Dermis microvascular lymphatic vessel endothelial cell (primary cell): ENCODE data around the gene ARFGAP1. TPM values are rescaled to one million over a fixed set of nuclear protein-coding genes. Genes with fewer than 3 reads are reported as not detected.

Experiments
- DNase-seq, 2 donors: peaks; one replicate each; pipeline versions ENCODE4 v3.0.0 to v3.0.0-alpha.2; 2010; ENCODE audit warnings: low read depth in 2 of 2
- total RNA-seq: library from RNA; depleted of rRNA; stranded (reverse); fragments of >200 nt; gene quantifications from 2 replicates; pipeline ENCODE4 v1.2.1, GENCODE V29; 2014

ARFGAP1 gene
- total RNA-seq, 1 donor from 2014 or later: 36.7 TPM

DNA sequence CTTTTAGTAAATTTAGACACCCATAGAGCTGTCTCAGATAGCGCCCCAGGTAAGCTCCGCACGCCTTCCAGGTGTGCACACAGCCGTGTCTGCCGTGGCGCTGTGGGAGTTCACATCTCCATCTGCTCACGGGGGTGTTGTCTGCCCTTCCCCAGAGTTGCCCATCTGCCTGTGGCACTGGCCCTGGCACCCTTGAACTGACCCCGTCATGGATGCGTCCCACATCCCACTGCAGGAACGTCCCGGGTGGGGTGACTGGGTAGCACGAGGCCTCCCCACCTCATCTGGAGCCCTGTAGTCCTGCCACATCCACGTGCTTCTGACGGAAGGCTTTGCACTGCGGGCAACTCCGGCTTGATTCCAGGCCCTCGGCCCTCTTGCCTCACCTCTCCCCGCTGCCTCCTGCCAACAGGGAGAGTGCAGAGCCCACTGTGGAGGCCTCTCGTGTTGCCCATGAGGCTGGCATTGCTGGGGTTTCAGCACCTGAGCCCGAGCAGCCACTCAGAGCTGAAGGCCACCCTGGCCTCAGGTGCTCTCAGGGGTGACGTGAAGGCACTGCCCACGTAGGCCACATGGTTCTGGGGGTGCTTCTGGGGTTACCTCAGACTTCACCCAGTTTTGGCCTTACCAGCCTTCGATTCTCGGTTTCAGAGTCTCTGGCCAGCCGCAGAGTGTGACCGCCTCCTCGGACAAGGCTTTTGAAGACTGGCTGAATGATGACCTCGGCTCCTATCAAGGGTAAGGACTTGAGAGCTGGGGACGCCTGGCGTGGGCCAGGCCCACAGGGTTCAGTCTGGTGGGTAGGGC, 5.1 kb downstream of the ARFGAP1 start:
- no peak for DNase-seq

DNA sequence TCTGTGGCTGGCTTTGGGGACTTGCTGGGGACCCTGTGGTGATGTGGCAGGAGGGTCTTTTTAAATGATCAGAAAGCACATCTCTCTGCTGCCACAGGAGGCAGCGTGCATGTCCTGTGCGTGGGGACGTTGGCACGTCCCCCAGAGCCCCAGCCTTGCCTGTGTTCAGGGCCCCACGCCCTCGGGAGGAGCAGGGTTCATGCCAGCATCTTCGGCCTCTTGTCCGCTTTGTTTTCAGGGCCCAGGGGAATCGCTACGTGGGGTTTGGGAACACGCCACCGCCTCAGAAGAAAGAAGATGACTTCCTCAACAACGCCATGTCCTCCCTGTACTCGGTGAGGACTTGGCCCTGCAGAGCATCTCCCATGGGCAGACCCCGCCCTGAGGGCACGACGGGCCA, 6.0 kb downstream of the ARFGAP1 start:
- no peak for DNase-seq

- no peak for DNase-seq
These were observed 7.3 kb downstream of the ARFGAP1 start for GRCh38 chr20:63279931-63280330.

DNA sequence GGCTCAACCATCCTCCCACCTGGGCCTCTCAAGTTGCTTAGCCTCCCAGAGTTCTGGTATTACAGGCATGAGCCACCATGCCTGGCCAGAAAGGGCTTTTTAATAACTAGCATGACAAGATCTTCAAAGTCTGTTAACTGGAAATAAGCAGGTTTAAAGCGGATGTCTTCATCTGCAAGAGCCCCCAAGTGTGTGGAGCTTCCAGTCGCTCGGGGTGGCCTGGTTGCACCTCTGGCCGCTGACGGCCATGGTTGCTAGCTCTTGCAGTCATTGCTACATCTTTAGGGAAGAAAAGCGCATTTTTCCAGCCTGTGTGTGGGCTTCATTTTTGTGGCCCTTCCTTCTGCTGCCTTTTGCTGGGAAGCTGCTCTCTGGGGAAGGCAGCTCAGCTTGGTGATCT, 7.8 kb downstream of the ARFGAP1 start:
- no peak for DNase-seq

DNA sequence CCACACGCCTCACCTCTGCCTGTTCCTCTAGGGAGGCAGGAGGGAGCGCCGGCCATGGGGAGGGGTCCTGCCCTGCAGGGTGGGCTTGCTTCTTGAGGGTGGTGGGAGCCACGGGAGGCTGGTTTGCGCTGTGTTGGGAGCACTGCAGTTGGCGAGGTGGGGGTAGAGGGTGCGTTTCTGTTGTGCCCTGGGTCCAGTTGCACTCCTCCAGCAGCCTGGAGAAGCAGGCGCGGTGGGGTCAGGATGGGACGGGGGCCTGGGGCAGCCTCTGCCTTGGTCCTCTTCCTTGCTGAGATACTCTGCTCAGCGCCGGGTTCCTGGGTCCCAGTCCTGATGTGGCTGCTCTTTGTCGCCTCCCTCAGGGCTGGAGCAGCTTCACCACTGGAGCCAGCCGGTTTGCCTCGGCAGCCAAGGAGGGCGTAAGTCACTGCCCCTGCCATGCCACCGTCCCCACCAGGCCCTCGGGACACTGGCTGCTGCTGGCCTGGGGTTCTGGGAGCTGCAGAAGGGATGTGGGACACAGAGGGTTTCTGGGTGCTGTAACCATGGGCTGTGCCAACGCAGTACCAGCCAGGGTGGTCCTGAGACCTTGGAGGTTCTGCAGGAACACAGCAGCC, 8.4 kb downstream of the ARFGAP1 start:
- no peak for DNase-seq

DNA sequence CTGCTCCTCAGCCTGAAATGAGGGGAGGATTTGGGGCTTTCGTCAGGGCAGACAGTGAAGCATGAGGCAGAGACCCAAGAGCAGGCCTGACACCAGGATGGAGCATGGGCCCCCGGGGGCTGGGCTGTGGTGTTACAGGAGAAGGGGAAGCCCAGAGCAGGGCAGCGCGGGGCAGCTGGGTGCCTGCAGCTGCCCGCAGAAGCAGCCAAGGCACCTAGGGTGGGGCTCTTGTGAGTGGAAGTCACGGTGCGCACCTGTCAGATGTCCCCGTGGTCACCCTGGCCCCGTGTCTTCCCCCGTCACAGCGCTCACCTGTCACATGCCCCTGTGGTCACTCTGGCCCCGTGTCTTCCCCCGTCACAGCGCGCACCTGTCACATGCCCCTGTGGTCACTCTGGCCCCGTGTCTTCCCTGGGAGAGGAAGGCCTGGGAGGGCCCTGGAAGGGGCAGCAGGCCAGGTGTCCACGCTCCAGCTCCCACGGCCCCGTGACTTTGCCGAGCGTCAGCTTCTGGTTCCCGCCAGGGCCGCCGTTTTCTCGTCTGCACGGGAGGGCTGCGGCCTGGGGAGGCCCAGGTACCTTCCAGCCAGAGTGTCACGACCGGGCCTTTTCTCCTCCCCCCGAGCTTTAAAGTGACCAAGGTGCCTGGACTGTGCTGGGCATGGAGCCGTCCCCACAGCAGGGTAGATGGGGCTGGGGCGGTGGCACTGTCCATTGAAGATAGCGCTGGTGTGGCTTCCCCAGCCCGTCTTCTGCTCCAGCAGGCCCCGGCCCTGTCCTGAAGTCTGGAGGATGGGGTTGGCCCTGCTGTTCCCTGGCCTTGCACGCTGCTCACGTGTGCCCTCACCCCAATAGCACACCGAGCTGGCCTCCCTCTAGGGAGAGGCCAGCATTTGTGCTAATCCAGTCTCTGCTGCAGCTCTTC, 9.4 kb downstream of the ARFGAP1 start:
- no peak for DNase-seq

DNA sequence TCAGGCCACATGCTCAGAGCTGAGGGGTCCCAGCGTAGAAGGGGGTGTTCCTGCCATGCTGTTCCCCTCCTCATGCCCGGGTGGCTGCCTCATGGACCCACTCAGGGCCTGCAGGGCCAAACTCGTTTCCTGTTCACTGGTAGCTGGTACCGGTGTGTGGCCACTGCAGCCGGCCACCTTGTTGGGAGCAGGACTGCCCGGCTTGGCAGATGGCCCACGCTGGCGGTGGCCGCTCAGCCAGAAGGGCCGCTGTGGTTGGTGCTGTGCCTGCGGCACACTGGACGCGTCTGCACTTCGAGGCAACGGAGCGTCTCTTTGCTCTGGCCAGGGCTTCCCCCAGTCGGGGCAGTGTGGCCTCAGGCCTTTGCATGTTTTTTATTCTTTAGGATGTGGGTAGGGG, 10.3 kb downstream of the ARFGAP1 start:
- no peak for DNase-seq

DNA sequence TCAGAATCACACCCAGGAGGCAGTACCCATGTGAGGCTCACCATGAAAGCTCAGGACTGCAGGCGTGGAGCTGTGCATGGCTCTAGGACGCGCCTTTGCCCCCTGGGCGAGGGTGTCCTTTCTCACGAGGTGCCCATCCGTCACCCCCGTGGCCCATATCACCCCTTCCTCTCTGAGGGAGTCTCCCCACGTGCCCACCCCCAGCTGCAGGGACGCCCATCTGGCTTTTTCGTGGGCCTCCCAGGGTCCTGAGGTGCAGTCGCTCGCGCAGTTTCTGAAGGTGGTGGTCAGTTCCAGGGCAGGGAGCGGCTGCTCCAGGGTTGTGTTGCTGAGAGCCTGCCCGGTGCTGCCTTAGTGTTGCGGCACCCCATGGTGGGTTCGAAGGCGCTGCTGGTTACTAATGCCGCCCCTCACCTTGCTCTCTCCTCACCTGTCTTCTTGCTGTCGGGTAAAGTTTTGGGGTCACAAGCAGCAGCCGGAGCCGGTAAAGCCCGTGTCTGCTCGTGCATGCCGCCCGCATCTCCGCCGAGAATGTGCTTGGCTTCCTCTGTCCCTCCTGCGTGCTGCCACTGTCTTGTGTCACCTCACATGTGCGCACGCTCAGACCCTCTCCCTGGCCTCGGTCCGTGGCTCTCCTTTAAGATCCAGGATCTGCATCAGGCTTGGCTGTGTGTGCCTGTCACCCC, 10.9 kb downstream of the ARFGAP1 start:
- no peak for DNase-seq

DNA sequence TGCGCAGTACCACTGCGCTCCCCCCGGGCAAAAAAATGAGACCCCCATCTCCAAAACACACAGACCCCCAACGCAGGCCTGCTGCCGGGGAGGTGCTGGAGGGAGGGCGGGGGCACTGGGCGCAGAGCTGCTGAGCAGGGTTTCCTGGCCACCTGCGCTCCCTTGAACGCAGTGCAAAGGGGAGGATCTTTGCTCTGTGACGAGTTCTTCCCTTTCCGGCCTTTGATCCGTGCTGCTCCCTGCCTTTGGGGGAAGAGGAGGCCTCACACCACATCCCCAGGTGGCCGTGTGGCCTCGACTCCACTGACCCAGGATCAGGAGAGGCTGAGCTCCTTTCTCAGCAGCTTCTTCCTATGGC, 11.4 kb downstream of the ARFGAP1 start:
- peak; percentile 46 to 72 for DNase-seq

- peak; percentile 37 to 76 for DNase-seq
These were observed 11.9 kb downstream of the ARFGAP1 start for GRCh38 chr20:63284544-63284949.

DNA sequence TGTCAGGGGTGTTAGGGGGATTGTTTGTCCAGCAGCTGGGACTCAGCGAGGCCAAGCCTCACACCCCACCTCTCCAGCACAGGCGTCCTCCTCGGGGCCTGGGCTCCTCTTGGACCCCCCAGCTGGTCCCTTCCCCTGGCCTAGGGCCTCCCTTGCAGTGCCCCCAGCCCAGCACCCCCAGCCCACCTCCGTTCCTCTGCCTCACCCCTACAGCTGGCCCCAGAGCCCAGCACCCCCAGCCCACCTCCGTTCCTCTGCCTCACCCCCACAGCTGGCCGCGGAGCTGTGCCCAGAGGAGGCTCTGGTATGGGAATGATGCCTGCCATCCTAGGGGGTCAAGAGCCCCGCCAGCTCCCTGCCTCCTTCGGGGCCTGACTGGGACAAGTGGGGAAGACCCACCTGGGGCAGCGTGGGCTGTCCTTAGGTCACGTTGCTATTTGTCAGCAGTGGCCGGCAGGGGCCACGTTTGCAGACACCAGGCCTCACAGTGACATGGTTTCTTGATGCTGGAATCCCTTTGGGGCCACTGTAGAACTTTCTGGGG, 12.4 kb downstream of the ARFGAP1 start:
- no peak for DNase-seq

- DNase-seq: no peak
These were observed 13.3 kb downstream of the ARFGAP1 start for GRCh38 chr20:63285636-63286615.

- no peak for DNase-seq
These were observed 14.4 kb downstream of the ARFGAP1 start for GRCh38 chr20:63286781-63287696.

GRCh38 chr20:63287697-63288580, 15.3 kb downstream of the ARFGAP1 start:
- DNase-seq: no peak

GRCh38 chr20:63288581-63289251, 16.1 kb downstream of the ARFGAP1 start:
- no peak for DNase-seq

DNA sequence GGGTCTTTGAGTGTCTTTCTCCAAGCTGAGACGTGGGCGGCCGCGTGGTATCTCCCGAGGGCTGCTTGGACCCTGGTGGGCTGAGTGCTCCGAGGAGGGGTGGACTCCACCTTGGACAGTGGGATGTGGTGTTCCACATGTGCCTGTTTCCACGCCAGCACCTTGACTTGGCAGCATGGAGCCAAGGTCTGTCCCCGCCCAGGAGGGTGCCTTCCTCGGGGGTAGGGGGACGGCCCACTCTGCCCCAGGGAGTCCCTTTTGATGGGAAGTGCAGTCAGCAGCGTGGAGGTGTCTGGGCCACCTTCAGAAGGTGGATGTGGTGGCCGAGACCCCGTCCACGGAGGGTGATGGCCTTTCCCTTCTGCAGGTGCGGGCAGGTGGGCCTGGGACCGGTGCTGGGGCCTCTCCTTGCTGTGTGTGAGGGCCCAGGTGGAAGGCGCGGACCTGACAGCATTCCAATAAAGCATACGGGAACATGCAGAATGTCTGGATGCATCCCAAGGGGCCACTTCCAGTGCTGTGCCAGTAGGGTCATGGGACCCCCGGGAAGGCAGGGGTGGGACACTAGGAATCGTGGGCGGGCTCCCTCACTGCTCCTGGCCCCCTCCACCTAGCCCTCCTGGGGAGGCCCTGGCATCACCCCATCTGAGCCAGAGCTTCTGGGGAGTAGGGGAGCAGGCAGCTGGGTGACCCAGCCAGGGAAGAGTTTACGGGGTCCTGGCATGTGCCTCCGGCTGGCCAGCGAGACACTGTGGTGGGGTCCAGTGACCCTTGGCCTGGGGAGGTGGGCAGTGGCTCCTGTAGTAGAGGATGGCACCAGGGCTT, 16.9 kb downstream of the ARFGAP1 start:
- DNase-seq: no peak
